Measurements from ENCODE around the gene SLMAP.

GRCh38 chr3:57937092-57937491 is 181.0 kb downstream of the SLMAP start:
- TF ChIP-seq, protein P1, sequence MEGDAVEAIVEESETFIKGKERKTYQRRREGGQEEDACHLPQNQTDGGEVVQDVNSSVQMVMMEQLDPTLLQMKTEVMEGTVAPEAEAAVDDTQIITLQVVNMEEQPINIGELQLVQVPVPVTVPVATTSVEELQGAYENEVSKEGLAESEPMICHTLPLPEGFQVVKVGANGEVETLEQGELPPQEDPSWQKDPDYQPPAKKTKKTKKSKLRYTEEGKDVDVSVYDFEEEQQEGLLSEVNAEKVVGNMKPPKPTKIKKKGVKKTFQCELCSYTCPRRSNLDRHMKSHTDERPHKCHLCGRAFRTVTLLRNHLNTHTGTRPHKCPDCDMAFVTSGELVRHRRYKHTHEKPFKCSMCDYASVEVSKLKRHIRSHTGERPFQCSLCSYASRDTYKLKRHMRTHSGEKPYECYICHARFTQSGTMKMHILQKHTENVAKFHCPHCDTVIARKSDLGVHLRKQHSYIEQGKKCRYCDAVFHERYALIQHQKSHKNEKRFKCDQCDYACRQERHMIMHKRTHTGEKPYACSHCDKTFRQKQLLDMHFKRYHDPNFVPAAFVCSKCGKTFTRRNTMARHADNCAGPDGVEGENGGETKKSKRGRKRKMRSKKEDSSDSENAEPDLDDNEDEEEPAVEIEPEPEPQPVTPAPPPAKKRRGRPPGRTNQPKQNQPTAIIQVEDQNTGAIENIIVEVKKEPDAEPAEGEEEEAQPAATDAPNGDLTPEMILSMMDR (IDR thresholded peaks at IDR 0.05) = no peak
- no peak for TF ChIP-seq POLR2A (IDR thresholded peaks at IDR 0.05)

All from lower leg skin (tissue), 3 donors.